HS-27A (cell line): Measurements from ENCODE around the gene CYP1A1.
"Not testable (repeated sequence)": the region's sequence is repeated elsewhere in the genome, so short reads cannot be mapped to it uniquely, and the experiment has no call there.

Source experiments
- DNase-seq: peaks from one replicate; pipeline ENCODE4 v3.0.0-alpha.2; 2012; ENCODE audit warnings: low read depth, missing footprints

The CYP1A1 gene

GRCh38 chr15:74725225-74725774 is at the start of gene CYP1A1:
Gene CYP1A1, minus strand, starts transcription at chr15:74725528. Its CDS starts 2,431 bp downstream, at chr15:74723097.
- DNase-seq = no peak

GRCh38 chr15:74773731-74774252 is 48.5 kb upstream of the CYP1A1 start:
- no peak for DNase-seq

GRCh38 chr15:74773329-74773728 is 48.0 kb upstream of the CYP1A1 start:
- no peak for DNase-seq

- DNase-seq = no peak
Observed at GRCh38 chr15:74770211-74770903, 45.0 kb upstream of the CYP1A1 start.

GRCh38 chr15:74769463-74770025 is 44.2 kb upstream of the CYP1A1 start:
- DNase-seq = no peak

GRCh38 chr15:74768771-74769342 is 43.5 kb upstream of the CYP1A1 start:
- DNase-seq = no peak

GRCh38 chr15:74768099-74768770 is 42.9 kb upstream of the CYP1A1 start:
- no peak for DNase-seq

GRCh38 chr15:74767167-74768098 is 42.1 kb upstream of the CYP1A1 start:
- DNase-seq = no peak

GRCh38 chr15:74763416-74763815 is 38.1 kb upstream of the CYP1A1 start:
- DNase-seq = no peak

- no peak for DNase-seq
Observed at GRCh38 chr15:74762791-74763150, 37.4 kb upstream of the CYP1A1 start.

- DNase-seq = no peak
Observed at GRCh38 chr15:74758736-74759135, 33.4 kb upstream of the CYP1A1 start.

GRCh38 chr15:74754593-74755215 is 29.4 kb upstream of the CYP1A1 start:
- no peak for DNase-seq

- DNase-seq = peak; percentile 71
Observed at GRCh38 chr15:74752531-74752930, 27.2 kb upstream of the CYP1A1 start.

GRCh38 chr15:74752011-74752410 is 26.7 kb upstream of the CYP1A1 start:
- no peak for DNase-seq

- no peak for DNase-seq
Observed at GRCh38 chr15:74750751-74751150, 25.4 kb upstream of the CYP1A1 start.

GRCh38 chr15:74749832-74750231 is 24.5 kb upstream of the CYP1A1 start:
- DNase-seq = no peak

GRCh38 chr15:74748322-74748946 is 23.1 kb upstream of the CYP1A1 start, which contains the start of gene CYP1A2:
Gene CYP1A2, plus strand, starts transcription at chr15:74748845. Its CDS starts 894 bp downstream, at chr15:74749739.
- no peak for DNase-seq

GRCh38 chr15:74746389-74746788 is 21.1 kb upstream of the CYP1A1 start:
- no peak for DNase-seq

GRCh38 chr15:74742422-74742821 is 17.1 kb upstream of the CYP1A1 start:
- DNase-seq = no peak

- not testable (repeated sequence) for DNase-seq
Observed at GRCh38 chr15:74738239-74738638, 12.9 kb upstream of the CYP1A1 start.
